Head of caudate nucleus (tissue), 42 donors: ENCODE results near the gene PITX3.
"Not testable (repeated sequence)": the region's sequence is repeated elsewhere in the genome, so short reads cannot be mapped to it uniquely, and the experiment has no call there.

ENCODE experiments used
- DNase-seq, 42 donors: peaks; one replicate each; pipeline versions ENCODE4 v3.0.0 to v3.0.0-alpha.2; 2020 to 2021; ENCODE audit warnings: mixed read lengths in 7 of 42
- intact Hi-C: fragments of 100-400 bp; cut with DNase I; formaldehyde crosslinking; loops from one replicate; pipeline ENCODE4 v1.15.0; 2022

PITX3 gene

GRCh38 chr10:102262744-102263370 is 21.5 kb upstream of the PITX3 start:
- intact Hi-C loops = no loop called here
- peak in 2 of 42 donors; percentile 10 to 42 for DNase-seq

- intact Hi-C loops = no loop called here
- DNase-seq = no peak
These were observed 20.5 kb upstream of the PITX3 start for GRCh38 chr10:102261842-102262241.

GRCh38 chr10:102261196-102261595 is 19.9 kb upstream of the PITX3 start:
- DNase-seq = no peak
- intact Hi-C loops = no loop called here

GRCh38 chr10:102255404-102255803 is 14.1 kb upstream of the PITX3 start:
- no peak for DNase-seq
- intact Hi-C loops = no loop called here

- DNase-seq = no peak
- intact Hi-C loops = no loop called here
These were observed 13.1 kb upstream of the PITX3 start for GRCh38 chr10:102254426-102254825.

- intact Hi-C loops, DNase-seq: not testable (repeated sequence)
These were observed 11.2 kb upstream of the PITX3 start for GRCh38 chr10:102252508-102252907.

- DNase-seq = no peak
- intact Hi-C loops = no loop called here
These were observed 6.4 kb upstream of the PITX3 start for GRCh38 chr10:102247734-102248133.

- no peak for DNase-seq
These were observed 4.9 kb upstream of the PITX3 start for GRCh38 chr10:102246261-102246660.

GRCh38 chr10:102245932-102246251 is 4.6 kb upstream of the PITX3 start:
- intact Hi-C loops = no loop called here
- no peak for DNase-seq

More at GRCh38 chr10:102246261-102246660, 4.9 kb upstream of the PITX3 start:
- intact Hi-C loops = no loop called here

- DNase-seq = peak; percentile 88 to 98 (median 96)
- intact Hi-C loops = no loop called here
These were observed 4.0 kb upstream of the PITX3 start, which contains the start of gene GBF1 for GRCh38 chr10:102245082-102245931. Gene GBF1 (plus strand): TSS chr10:102245532. CDS start chr10:102258939, 13,407 bp downstream.

- intact Hi-C loops = no loop called here
- no peak for DNase-seq
These were observed 2.0 kb upstream of the PITX3 start for GRCh38 chr10:102243309-102243708.

- intact Hi-C loops = no loop called here
- no peak for DNase-seq
These were observed 790 bp upstream of the PITX3 start for GRCh38 chr10:102242118-102242485.

- intact Hi-C loops = no loop called here
- DNase-seq = no peak
These were observed 274 bp downstream of the PITX3 start for GRCh38 chr10:102241032-102241443.

- intact Hi-C loops = no loop called here
- DNase-seq = peak in 2 of 42 donors; percentile 23 to 25
These were observed 763 bp downstream of the PITX3 start for GRCh38 chr10:102240467-102241031.

- intact Hi-C loops = no loop called here
- no peak for DNase-seq
These were observed 3.5 kb downstream of the PITX3 start for GRCh38 chr10:102237711-102238252.

GRCh38 chr10:102236006-102236405 is 5.3 kb downstream of the PITX3 start:
- no peak for DNase-seq
- intact Hi-C loops = no loop called here

GRCh38 chr10:102235598-102235920 is 5.8 kb downstream of the PITX3 start:
- intact Hi-C loops = no loop called here

GRCh38 chr10:102234888-102235597 is 6.3 kb downstream of the PITX3 start:
- no peak for DNase-seq
- intact Hi-C loops = no loop called here

More at GRCh38 chr10:102235598-102235920, 5.8 kb downstream of the PITX3 start:
- DNase-seq = no peak

GRCh38 chr10:102233997-102234396 is 7.3 kb downstream of the PITX3 start:
- intact Hi-C loops = no loop called here
- no peak for DNase-seq
